HEK293 (cell line): Measurements from ENCODE around the gene NARS2.

Experiments used
- TCF7L2 ChIP-seq: IDR thresholded peaks from 2 replicates; pipeline ENCODE4 v1.6.1; 2011; ENCODE audit warnings: low read depth, mild to moderate bottlenecking, inconsistent platforms, low read length, moderate library complexity, borderline replicate concordance
- TF ChIP-seq, protein P1 (sequence below): fragments of 450-650 bp; formaldehyde crosslinking; IDR thresholded peaks from 2 replicates; pipeline ENCODE4 v1.5.1; 2016; ENCODE audit warnings: missing biosample characterization, missing genetic modification characterization

GRCh38 chr11:78467370-78467769 lies 107.3 kb downstream of the NARS2 start:
- TF ChIP-seq TCF7L2: no peak
- TF ChIP-seq, protein P1, sequence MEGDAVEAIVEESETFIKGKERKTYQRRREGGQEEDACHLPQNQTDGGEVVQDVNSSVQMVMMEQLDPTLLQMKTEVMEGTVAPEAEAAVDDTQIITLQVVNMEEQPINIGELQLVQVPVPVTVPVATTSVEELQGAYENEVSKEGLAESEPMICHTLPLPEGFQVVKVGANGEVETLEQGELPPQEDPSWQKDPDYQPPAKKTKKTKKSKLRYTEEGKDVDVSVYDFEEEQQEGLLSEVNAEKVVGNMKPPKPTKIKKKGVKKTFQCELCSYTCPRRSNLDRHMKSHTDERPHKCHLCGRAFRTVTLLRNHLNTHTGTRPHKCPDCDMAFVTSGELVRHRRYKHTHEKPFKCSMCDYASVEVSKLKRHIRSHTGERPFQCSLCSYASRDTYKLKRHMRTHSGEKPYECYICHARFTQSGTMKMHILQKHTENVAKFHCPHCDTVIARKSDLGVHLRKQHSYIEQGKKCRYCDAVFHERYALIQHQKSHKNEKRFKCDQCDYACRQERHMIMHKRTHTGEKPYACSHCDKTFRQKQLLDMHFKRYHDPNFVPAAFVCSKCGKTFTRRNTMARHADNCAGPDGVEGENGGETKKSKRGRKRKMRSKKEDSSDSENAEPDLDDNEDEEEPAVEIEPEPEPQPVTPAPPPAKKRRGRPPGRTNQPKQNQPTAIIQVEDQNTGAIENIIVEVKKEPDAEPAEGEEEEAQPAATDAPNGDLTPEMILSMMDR (tag by site-specific recombination): no peak
